ELR (cell line): ENCODE data around the gene ZNF469.

Experiments
- DNase-seq: peaks from one replicate; pipeline ENCODE4 v3.0.0-alpha.2; 2015; ENCODE audit warnings: low read depth

The ZNF469 gene

GRCh38 chr16:88428616-88429386 lies 46.0 kb downstream of the ZNF469 start:
- DNase-seq: no peak

DNA sequence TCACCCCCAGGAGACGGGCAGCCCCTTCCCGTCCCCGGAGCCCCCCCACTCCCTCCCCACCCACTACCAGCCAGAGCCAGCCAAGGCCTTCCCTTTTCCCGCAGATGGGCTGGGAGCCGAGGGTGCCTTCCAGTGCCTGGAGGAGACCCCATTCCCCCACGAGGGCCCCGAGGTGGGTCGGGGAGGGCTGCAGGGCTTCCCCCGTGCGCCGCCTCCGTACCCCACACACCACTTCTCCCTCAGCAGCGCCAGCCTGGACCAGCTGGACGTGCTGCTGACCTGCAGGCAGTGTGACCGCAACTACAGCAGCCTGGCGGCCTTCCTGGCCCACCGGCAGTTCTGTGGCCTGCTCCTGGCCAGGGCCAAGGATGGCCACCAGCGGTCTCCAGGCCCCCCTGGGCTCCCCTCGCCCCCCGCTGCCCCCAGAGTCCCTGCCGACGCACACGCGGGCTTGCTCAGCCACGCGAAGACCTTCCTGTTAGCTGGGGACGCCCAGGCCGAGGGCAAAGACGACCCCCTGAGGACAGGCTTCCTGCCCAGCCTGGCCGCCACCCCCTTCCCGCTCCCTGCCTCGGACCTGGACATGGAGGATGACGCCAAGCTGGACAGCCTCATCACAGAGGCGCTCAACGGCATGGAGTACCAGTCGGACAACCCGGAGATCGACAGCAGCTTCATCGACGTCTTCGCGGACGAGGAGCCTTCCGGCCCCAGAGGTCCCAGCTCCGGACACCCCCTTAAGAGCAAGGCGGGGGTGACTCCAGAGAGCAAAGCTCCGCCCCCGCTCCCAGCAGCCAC lies 46.8 kb downstream of the ZNF469 start:
- no peak for DNase-seq

DNA sequence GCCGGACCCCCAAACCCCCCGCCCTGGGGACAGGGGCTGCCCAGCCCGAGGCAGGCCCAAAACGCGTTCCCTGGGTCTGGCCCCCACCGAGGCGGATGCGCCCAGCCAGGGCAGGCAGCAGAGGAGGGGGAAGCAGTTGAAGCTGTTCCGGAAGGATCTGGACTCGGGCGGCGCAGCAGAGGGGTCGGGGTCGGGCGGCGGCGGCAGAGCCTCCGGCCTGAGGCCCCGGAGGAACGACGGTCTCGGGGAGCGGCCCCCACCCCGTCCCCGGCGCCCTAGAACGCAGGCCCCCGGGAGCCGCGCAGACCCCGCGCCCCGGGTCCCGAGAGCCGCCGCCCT lies 47.4 kb downstream of the ZNF469 start:
- no peak for DNase-seq

GRCh38 chr16:88430524-88431446 lies 48.0 kb downstream of the ZNF469 start:
- no peak for DNase-seq

- no peak for DNase-seq
Observed at GRCh38 chr16:88431651-88432050, 48.9 kb downstream of the ZNF469 start.

GRCh38 chr16:88432174-88432573 lies 49.4 kb downstream of the ZNF469 start:
- no peak for DNase-seq
